IMR-90 (cell line): ENCODE results near the gene CA7. TPM values are rescaled to one million over a fixed set of nuclear protein-coding genes. Genes with fewer than 3 reads are reported as not detected.

Experiments used
- ATAC-seq: fragments of 200-7000 bp; cut with Tn5 transposase; 2 replicates; pipeline ENCODE4 v1.9.1; 2020; ENCODE audit warnings: low read depth, mild to moderate bottlenecking, moderate library complexity
- BruUV-seq: library from RNA; stranded (reverse); fragments of 400-500 nt; replicated peaks from 2 replicates; lab custom pipeline; 2021; lab: Mats Ljungman, UMichigan
- CTCF ChIA-PET: fragments of 300-600 bp; formaldehyde crosslinking; extraction: SDS; loops from one replicate; lab custom pipeline; 2021; ENCODE audit warnings: antibody characterized with exemption; lab: Yijun Ruan, JAX
- POLR2A ChIA-PET: fragments of 300-600 bp; sonication (Branson Sonifier 250); formaldehyde crosslinking; loops from one replicate; lab custom pipeline; 2022; ENCODE audit warnings: antibody characterized with exemption; ENCODE audit not compliant: unreplicated experiment; lab: Charles Lee
- DNase-seq: peaks from one replicate; pipeline ENCODE4 v3.0.0; 2013
- H2AFZ ChIP-seq: replicated peaks from 2 replicates; pipeline ENCODE3; 2013; ENCODE audit warnings: low read length, mild to moderate bottlenecking; ENCODE audit not compliant: poor library complexity
- H2AK5ac ChIP-seq: 2 replicates; pipeline ENCODE4 v1.6.1; 2013; ENCODE audit warnings: low read depth, low read length, inconsistent platforms
- H2AK9ac ChIP-seq: replicated peaks from 2 replicates; pipeline ENCODE3; 2013; ENCODE audit warnings: mild to moderate bottlenecking, low read depth, low read length, moderate library complexity; ENCODE audit not compliant: poor library complexity
- H2BK120ac ChIP-seq: 2 replicates; pipeline ENCODE4 v1.6.1; 2013; ENCODE audit warnings: low read depth, low read length, inconsistent platforms
- H2BK15ac ChIP-seq: 3 replicates; pipeline ENCODE4 v1.6.1; 2013; ENCODE audit warnings: low read depth, low read length, inconsistent platforms
- H2BK20ac ChIP-seq: 2 replicates; pipeline ENCODE4 v1.6.1; 2013; ENCODE audit warnings: low read depth, mild to moderate bottlenecking, inconsistent platforms, low read length, moderate library complexity
- H2BK5ac ChIP-seq: 2 replicates; pipeline ENCODE4 v1.6.1; 2013; ENCODE audit warnings: mild to moderate bottlenecking, low read depth, low read length, inconsistent platforms; ENCODE audit not compliant: poor library complexity, severe bottlenecking
- H3K14ac ChIP-seq: replicated peaks from 2 replicates; pipeline ENCODE4 v1.6.1; 2013; ENCODE audit warnings: low read depth, low read length, inconsistent platforms
- H3K18ac ChIP-seq: 2 replicates; pipeline ENCODE4 v1.6.1; 2013; ENCODE audit warnings: low read depth, low read length, control low read depth
- H3K23ac ChIP-seq: 2 replicates; pipeline ENCODE4 v1.6.1; 2013; ENCODE audit warnings: low read depth, low read length, inconsistent platforms
- H3K27ac ChIP-seq: 2 replicates; pipeline ENCODE4 v1.5.1; 2013; ENCODE audit warnings: mild to moderate bottlenecking, control low read depth, low read length; ENCODE audit not compliant: insufficient read depth
- H3K27me3 ChIP-seq: 2 replicates; pipeline ENCODE4 v1.6.1; 2013; ENCODE audit warnings: low read length; ENCODE audit not compliant: control insufficient read depth, insufficient read depth
- H3K36me3 ChIP-seq: 2 replicates; pipeline ENCODE4 v1.6.1; 2013; ENCODE audit warnings: low read length, mixed read lengths; ENCODE audit not compliant: control insufficient read depth, insufficient read depth
- H3K4ac ChIP-seq: 2 replicates; pipeline ENCODE4 v1.6.1; 2013; ENCODE audit warnings: low read depth, low read length, inconsistent platforms
- H3K4me1 ChIP-seq: 2 replicates; pipeline ENCODE4 v1.6.1; 2013; ENCODE audit warnings: low read length, mixed read lengths; ENCODE audit not compliant: control insufficient read depth, insufficient read depth
- H3K4me2 ChIP-seq: 2 replicates; pipeline ENCODE4 v1.6.1; 2013; ENCODE audit warnings: low read depth, mild to moderate bottlenecking, control low read depth, low read length, moderate library complexity
- H3K4me3 ChIP-seq: 2 replicates; pipeline ENCODE4 v1.5.1; 2013; ENCODE audit warnings: low read depth, mild to moderate bottlenecking, control low read depth, low read length, moderate library complexity; ENCODE audit not compliant: insufficient read depth
- H3K56ac ChIP-seq: 2 replicates; pipeline ENCODE4 v1.6.1; 2013; ENCODE audit warnings: low read length, inconsistent platforms; ENCODE audit not compliant: insufficient read depth; ENCODE audit errors: extremely low read depth
- H3K79me1 ChIP-seq, 2 experiments: 2 replicates each; pipeline ENCODE4 v1.6.1; 2013; ENCODE audit warnings: low read length in 2 of 2, inconsistent platforms in 1 of 2, low read depth in 1 of 2
- H3K9ac ChIP-seq: 2 replicates; pipeline ENCODE4 v1.6.1; 2013; ENCODE audit warnings: low read depth, low read length, control low read depth
- H3K9me1 ChIP-seq: 2 replicates; pipeline ENCODE4 v1.6.1; 2013; ENCODE audit warnings: low read length, inconsistent platforms; ENCODE audit not compliant: insufficient read depth
- H3K9me3 ChIP-seq: 2 replicates; pipeline ENCODE4 v1.6.1; 2013; ENCODE audit warnings: low read length; ENCODE audit not compliant: control insufficient read depth, insufficient read depth
- H4K20me1 ChIP-seq: 2 replicates; pipeline ENCODE4 v1.6.1; 2013; ENCODE audit warnings: low read length, inconsistent platforms; ENCODE audit not compliant: insufficient read depth
- H4K5ac ChIP-seq: 2 replicates; pipeline ENCODE4 v1.6.1; 2013; ENCODE audit warnings: mild to moderate bottlenecking, low read depth, low read length, control low read depth
- H4K8ac ChIP-seq, 2 experiments: 2 replicates each; pipeline ENCODE4 v1.6.1; 2013; ENCODE audit warnings: low read depth in 2 of 2, low read length in 2 of 2, control low read depth in 1 of 2, inconsistent platforms in 1 of 2
- H4K91ac ChIP-seq: 2 replicates; pipeline ENCODE4 v1.6.1; 2013; ENCODE audit warnings: low read depth, low read length, inconsistent platforms; ENCODE audit not compliant: insufficient read depth
- BHLHE40 ChIP-seq: fragments of 150-350 bp; IDR thresholded peaks from 2 replicates; pipeline ENCODE4 v1.6.1; 2016; ENCODE audit warnings: mild to moderate bottlenecking, low read depth, low read length
- CEBPB ChIP-seq: IDR thresholded peaks from 2 replicates; pipeline ENCODE4 v1.6.1; 2012; ENCODE audit warnings: low read depth, low read length, improper control_type of control experiment
- CHD1 ChIP-seq: IDR thresholded peaks from 2 replicates; pipeline ENCODE4 v1.6.1; 2012; ENCODE audit warnings: low read depth, low read length, improper control_type of control experiment
- FOS ChIP-seq: fragments of 150-350 bp; IDR thresholded peaks from 2 replicates; pipeline ENCODE4 v1.6.1; 2016; ENCODE audit warnings: low read depth, low read length
- MAFK ChIP-seq: IDR thresholded peaks from 2 replicates; pipeline ENCODE4 v1.6.1; 2012; ENCODE audit warnings: low read depth, low read length, improper control_type of control experiment
- MAZ ChIP-seq: IDR thresholded peaks from 2 replicates; pipeline ENCODE4 v1.6.1; 2012; ENCODE audit warnings: low read depth, mild to moderate bottlenecking, low read length, improper control_type of control experiment, moderate library complexity, borderline replicate concordance
- MXI1 ChIP-seq: IDR thresholded peaks from 2 replicates; pipeline ENCODE4 v1.6.1; 2012; ENCODE audit warnings: low read depth, mild to moderate bottlenecking, low read length, moderate library complexity, borderline replicate concordance
- NFE2L2 ChIP-seq: fragments of 150-350 bp; IDR thresholded peaks from 2 replicates; pipeline ENCODE4 v1.6.1; 2016; ENCODE audit warnings: low read depth, mild to moderate bottlenecking, low read length
- POLR2A ChIP-seq: IDR thresholded peaks from 2 replicates; pipeline ENCODE4 v1.6.1; 2012; ENCODE audit warnings: mild to moderate bottlenecking, low read depth, low read length
- RAD21 ChIP-seq: IDR thresholded peaks from 2 replicates; pipeline ENCODE4 v1.6.1; 2012; ENCODE audit warnings: low read length, improper control_type of control experiment
- RCOR1 ChIP-seq: IDR thresholded peaks from 2 replicates; pipeline ENCODE4 v1.6.1; 2012; ENCODE audit warnings: mild to moderate bottlenecking, low read length, improper control_type of control experiment; ENCODE audit not compliant: insufficient replicate concordance
- RFX5 ChIP-seq: IDR thresholded peaks from 2 replicates; pipeline ENCODE4 v1.8.0; 2012; ENCODE audit warnings: low read depth, mild to moderate bottlenecking, low read length, moderate library complexity
- USF2 ChIP-seq: fragments of 150-350 bp; IDR thresholded peaks from 2 replicates; pipeline ENCODE4 v1.6.1; 2017; ENCODE audit warnings: mild to moderate bottlenecking, antibody characterized with exemption, low read length, low read depth
- WGBS, 2 experiments: methylation state at CpG; one replicate each; pipeline versions ENCODE4 v1.1.5 to v1.1.7; 2013; ENCODE audit warnings: missing lambda C conversion rate in 2 of 2; ENCODE audit not compliant: insufficient read length in 1 of 2; ENCODE audit errors: extremely low coverage in 2 of 2; 5-methylcytosine and 5-hydroxymethylcytosine counted together
- dilution Hi-C: fragments of 300-500 bp; cut with HindIII; formaldehyde crosslinking; loops from one replicate; pipeline ENCODE4 v1.14.3; 2018; ENCODE audit warnings: low sequenced_read_pairs; ENCODE audit not compliant: unreplicated experiment
- in situ Hi-C: fragments of 300-500 bp; cut with MboI; formaldehyde crosslinking; loops from 3 replicates; pipeline ENCODE4 v1.14.3; 2019; ENCODE audit warnings: low sequenced_read_pairs, inconsistent platforms, mixed read lengths
- intact Hi-C: fragments of 100-400 bp; cut with micrococcal nuclease; formaldehyde crosslinking; loops from 2 replicates; pipeline ENCODE4 v1.10.0; 2022
- polyA plus RNA-seq, 3 experiments: library from polyadenylated mRNA; depleted of rRNA; stranded (reverse); fragments of >200 nt; gene quantifications; 2 replicates each; pipeline ENCODE4 v1.2.3, GENCODE V29; 2012; ENCODE audit warnings: low replicate concordance in 1 of 3
- total RNA-seq: library from RNA; depleted of rRNA; stranded (reverse); fragments of >200 nt; gene quantifications from 2 replicates; pipeline ENCODE4 v1.2.3, GENCODE V29; 2012

CA7 gene
- total and polyA plus RNA-seq, 2 of the 4 experiments (the other 2 are of a cell fraction): not detected

GRCh38 chr16:66845080-66845410 lies 831 bp downstream of the CA7 start:
- H2BK20ac ChIP-seq: no peak overlapping the region
- H3K36me3 ChIP-seq: no peaks in the 10 kb centered on the region
- no peak for ATAC-seq
- H2AK5ac ChIP-seq: no peak overlapping the region
- H4K20me1 ChIP-seq: no peaks in the 10 kb centered on the region
- H3K23ac ChIP-seq: peak overlapping the region; percentile 15; the same call in 1 of the 2 replicates
- intact Hi-C loops: no loop called here
- no peak overlapping the region for H4K8ac ChIP-seq
- no peak overlapping the region for H4K91ac ChIP-seq
- CTCF ChIA-PET: interaction anchor here (0.6 kb wide), 1 partner anchor 14 kb away, joined by 3 read pairs; the partner anchor contains the start of gene NAE1
- H3K9ac ChIP-seq: no peak overlapping the region
- H3K14ac ChIP-seq: no peak overlapping the region
- H3K27ac ChIP-seq: no peak overlapping the region
- WGBS, 2 experiments: 0% methylated on average over 1 of the region's 10 CpGs; no CpG with 5 or more reads in 1 of the 2 experiments
- no peak overlapping the region for H2AK9ac ChIP-seq
- peak overlapping the region; percentile 64; the same call in 1 of the 2 replicates for H3K4me2 ChIP-seq
- no peak for TF ChIP-seq RCOR1
- TF ChIP-seq BHLHE40: no peak
- no peak for TF ChIP-seq CEBPB
- TF ChIP-seq MAZ: no peak
- TF ChIP-seq USF2: no peak
- TF ChIP-seq NFE2L2: no peak
- TF ChIP-seq RAD21: no peak
- no peak for TF ChIP-seq POLR2A
- TF ChIP-seq MAFK: no peak
- no peak for TF ChIP-seq CHD1
- TF ChIP-seq FOS: no peak
- no peak for TF ChIP-seq RFX5
- TF ChIP-seq MXI1: no peak
- no TSS peak for BruUV-seq
- dilution Hi-C loops: no loop called here
- no peak overlapping the region; the same call in 1 of the 2 replicates for H3K4me3 ChIP-seq
- H3K4me1 ChIP-seq: no peaks in the 10 kb centered on the region; the same call in 1 of the 2 replicates
- H3K79me1 ChIP-seq: no peaks in the 10 kb centered on the region
- peaks cover 83% of the 10 kb centered on the region for H3K27me3 ChIP-seq
- no peak overlapping the region for H2BK5ac ChIP-seq
- DNase-seq: no peak
- no peaks in the 10 kb centered on the region for H3K9me3 ChIP-seq
- 0 out of 2 replicates have a peak, but pooled peaks cover 3% of the 10 kb centered on the region for H3K9me1 ChIP-seq
- no peak overlapping the region for H2BK15ac ChIP-seq
- no peak overlapping the region for H3K4ac ChIP-seq
- no peak overlapping the region for H4K5ac ChIP-seq
- in situ Hi-C loops: no loop called here
- H2BK120ac ChIP-seq: no peak overlapping the region
- POLR2A ChIA-PET: no interaction called here
- H2AFZ ChIP-seq: peak overlapping the region; percentile 81
- H3K56ac ChIP-seq: no peak overlapping the region
- H3K18ac ChIP-seq: no peak overlapping the region
